ENCODE measurements around the gene UBALD1.

Gene UBALD1

DNA sequence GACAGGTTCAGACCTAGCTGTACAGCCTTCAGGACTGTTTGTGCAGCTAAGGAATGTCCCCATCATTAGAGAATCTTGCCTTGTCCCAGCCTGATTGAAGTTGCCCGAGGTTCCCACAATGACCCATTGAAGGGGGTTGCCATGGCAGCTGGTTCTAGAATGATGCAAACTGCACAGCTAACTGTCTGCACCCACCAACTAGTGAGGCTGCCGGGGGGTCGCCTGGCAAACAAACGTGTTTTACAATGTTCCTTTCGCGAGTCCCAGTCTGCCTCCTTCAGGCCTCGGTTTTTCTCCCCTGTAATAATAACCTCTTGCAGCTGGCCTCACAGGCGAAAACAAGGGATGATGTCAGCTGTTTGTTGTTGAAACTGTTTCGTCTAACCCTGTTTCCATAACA is 53.1 kb downstream of the UBALD1 start:
- no peak for DNase-seq (ENCODE audit: low read depth in 2 of 2, low spot score in 1 of 2)
